SIG-M5 treated with dmso at 0.1 percent for 504 hours (cell line): Measurements from ENCODE around the gene DOCK8.
"Not testable (repeated sequence)": the region's sequence is repeated elsewhere in the genome, so short reads cannot be mapped to it uniquely, and the experiment has no call there.

Experiments used
- DNase-seq: peaks from one replicate; lab custom pipeline; 2025; ENCODE audit not compliant: unreplicated experiment; lab: John Stamatoyannopoulos, UW

Gene DOCK8

GRCh38 chr9:405341-405740, 190.7 kb downstream of the DOCK8 start:
- DNase-seq: no peak

DNA sequence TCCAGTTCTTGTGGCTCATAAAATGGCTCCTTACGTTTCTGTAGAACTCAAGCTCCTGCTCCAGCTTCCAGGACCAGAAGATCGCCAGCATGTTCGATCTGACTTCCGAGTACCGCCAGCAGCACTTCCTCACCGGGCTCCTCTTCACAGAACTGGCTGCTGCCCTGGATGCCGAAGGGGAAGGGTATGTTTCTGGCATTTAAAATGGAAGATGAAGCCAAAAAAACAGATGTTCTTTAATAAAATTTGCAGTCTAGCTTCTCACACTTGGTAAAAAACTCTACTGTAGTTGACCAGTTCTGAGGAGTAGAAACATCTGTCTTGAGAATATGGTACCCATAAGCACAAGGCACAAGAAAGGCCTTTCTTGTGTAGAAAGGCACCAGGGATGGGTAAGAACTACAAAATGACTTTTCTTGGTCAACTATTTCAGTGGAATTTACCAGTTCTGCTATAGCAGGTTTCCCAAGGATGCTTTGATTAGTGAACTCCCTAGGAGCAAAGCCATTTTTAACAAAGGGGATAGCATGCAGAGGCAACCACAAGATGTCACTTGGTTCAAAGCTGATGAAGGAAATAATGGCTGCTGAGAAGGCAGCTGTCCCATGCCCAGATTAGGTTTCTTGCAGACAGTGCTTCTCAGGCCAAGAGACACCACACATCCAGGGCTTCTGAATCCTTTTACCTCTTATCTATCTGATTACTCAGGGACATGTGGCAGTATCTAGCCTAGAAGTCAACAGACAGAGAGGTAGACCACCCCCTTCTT, 192.4 kb downstream of the DOCK8 start:
- no peak for DNase-seq

- not testable (repeated sequence) for DNase-seq
These were observed 195.0 kb downstream of the DOCK8 start for GRCh38 chr9:409655-410054.

DNA sequence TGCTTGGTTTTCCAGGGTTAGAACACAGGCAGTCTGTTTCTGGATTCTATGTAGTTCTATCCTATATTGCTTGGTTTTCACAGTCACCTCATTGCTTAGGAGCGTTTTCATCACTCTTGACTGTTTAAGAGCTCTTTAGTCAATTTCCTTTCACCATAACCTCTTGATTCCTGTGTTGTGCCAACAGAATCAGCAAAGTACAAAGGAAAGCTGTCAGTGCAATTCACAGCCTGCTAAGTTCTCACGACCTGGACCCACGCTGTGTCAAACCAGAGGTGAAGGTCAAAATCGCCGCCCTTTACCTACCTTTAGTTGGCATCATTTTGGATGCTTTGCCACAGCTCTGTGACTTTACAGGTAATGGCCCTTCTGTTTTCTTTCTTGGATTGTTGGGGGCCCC, 199.9 kb downstream of the DOCK8 start:
- no peak for DNase-seq

- peak; percentile 24 for DNase-seq
These were observed 205.0 kb downstream of the DOCK8 start for GRCh38 chr9:419571-420171.

DNA sequence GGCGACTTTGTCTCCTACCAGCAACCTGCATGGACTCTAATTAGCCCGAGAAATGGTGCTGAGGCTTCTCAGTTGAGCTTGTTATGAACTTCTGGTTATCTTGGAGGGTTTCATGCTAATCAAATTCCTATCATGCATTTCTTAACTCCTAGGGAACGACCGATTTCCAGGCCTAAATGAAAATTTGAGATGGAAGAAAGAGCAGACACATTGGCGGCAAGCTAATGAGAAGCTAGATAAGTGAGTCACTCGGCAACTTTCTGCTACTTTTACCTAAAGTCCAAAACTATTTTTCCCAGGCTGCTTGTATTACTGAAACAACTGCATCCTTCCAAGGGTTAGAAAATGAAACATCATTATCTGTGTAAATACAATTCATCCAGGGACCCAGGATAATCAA, 207.2 kb downstream of the DOCK8 start:
- DNase-seq: no peak

DNA sequence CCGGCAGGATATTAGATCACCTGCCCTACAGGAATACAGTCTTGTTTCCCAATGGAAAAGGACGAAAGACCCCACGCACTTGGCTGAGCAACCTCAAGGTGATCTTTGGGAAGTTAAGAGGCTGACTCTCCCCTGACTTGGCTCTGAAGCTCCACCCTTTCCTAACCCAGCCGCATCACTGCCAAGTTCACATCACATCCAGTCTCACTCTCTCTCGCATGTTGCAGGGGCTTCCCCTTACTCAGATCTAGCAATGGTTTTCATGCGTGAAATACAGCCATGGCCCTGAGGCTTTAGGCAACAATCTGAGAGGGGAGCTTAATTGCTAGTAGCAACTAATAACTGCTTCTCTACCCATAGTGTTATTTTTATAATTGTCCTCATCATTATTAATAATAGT, 211.6 kb downstream of the DOCK8 start:
- DNase-seq: no peak

DNA sequence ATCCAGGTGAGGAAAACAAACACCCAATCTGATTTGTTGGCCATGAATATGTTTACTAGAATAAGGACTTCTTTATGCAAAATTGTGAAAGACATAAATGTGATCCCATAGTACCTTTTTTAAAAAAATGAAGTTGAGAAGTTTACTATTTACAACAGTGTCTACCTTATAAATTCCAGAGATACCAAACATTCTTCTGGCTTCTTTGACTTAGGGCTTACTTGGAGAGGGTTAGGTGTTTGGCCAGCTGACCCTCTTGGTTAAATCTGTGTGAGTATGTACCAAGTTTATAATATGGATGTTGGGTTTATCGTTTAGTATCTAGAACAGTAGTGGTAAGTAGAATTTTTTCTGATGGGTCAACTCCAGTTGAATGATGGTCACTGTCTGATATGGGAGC, 212.3 kb downstream of the DOCK8 start:
- no peak for DNase-seq

DNA sequence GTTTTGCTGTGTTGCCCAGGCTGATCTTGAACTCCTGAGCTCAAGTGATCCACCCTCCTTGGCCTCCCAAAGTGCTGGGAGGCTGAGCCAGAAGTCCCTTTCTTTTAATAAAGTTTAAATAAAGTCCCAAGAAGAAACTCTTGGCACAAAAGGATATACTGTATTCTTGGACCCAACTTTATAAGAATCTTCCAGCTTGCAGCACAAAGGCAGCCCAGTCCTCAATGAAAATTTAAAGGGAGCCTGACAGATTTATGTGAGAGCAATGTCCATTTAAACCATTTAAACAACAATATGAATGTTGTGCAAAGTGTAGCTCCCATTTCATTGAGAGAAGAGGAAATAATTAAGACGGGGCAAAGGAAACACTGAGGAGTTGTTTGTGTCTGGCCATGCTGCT, 217.0 kb downstream of the DOCK8 start:
- no peak for DNase-seq

GRCh38 chr9:436482-436881, 221.8 kb downstream of the DOCK8 start:
- no peak for DNase-seq

- no peak for DNase-seq
These were observed 222.4 kb downstream of the DOCK8 start for GRCh38 chr9:437066-437465.

GRCh38 chr9:437574-438001, 222.9 kb downstream of the DOCK8 start:
- DNase-seq: no peak

GRCh38 chr9:438066-438465, 223.4 kb downstream of the DOCK8 start:
- DNase-seq: no peak

DNA sequence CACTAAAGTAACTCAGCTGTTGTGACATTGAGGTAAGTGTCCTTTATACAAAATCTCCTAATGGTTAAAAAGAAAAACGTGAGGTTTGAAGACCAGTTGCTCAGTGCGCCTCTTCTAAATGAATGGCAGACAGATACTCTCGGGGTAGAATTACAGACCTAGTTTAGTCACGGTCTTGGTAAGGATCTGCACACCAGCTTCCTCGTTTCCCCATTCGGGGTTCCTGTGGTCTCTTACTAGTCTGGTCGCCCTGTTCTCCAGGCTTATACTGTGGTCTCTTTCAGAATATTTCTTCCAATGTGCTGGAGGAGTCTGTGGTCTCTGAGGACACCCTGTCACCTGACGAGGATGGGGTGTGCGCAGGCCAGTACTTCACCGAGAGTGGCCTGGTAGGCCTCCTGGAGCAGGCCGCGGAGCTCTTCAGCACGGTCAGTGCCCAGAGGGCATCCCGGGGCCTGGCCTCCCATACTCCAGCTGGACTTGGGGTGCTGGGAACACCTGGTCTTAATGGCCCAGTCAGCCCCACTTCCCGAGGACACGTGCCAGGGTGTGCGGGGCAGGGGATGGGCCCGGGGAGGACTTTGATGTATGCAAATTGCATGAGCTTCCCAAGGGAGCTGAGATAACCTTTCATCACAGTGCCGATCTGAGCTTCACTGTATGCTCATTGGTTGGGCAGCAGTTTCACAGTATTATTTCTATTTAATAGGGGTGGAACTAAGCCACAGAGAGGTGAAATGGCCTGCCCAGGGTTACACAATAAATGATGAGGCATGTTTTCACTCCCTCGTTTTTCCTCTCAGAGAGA, 224.5 kb downstream of the DOCK8 start:
- DNase-seq: no peak

DNA sequence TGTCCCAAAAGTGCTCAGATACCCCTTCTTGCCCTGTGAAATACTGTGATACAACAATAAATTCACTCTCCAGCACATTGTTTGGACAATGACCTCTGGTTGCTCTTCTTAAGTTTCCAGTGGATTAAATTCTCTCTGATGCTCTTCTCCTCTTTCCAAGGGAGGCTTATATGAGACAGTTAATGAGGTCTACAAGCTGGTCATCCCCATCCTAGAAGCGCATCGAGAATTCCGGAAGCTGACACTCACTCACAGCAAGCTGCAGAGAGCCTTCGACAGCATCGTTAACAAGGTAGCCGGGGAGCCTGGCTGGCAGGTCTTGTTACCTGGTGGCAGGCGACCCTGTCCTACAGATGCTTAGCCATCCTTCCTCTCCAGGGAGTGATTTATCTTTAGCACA, 226.5 kb downstream of the DOCK8 start:
- DNase-seq: no peak

GRCh38 chr9:444528-444927, 229.9 kb downstream of the DOCK8 start:
- no peak for DNase-seq

DNA sequence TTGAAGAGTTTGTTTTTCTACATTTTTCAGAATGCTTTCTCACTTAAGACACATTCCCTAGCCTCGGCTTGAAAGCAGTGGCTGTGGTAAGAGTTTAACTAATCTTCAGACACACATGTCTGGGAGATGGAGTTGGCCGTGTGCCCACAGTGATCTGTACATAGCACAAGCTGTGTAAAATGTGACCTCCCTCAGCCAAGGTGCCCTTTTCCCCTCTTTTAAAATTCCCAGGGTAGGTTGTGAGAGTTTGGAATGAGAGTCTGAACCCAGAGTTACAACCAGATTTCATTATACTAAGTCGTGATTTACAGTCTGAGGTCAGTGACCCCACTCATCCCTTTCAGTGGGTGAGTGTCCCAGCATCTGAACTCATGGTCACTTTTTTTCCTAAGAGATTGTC, 230.4 kb downstream of the DOCK8 start:
- no peak for DNase-seq

DNA sequence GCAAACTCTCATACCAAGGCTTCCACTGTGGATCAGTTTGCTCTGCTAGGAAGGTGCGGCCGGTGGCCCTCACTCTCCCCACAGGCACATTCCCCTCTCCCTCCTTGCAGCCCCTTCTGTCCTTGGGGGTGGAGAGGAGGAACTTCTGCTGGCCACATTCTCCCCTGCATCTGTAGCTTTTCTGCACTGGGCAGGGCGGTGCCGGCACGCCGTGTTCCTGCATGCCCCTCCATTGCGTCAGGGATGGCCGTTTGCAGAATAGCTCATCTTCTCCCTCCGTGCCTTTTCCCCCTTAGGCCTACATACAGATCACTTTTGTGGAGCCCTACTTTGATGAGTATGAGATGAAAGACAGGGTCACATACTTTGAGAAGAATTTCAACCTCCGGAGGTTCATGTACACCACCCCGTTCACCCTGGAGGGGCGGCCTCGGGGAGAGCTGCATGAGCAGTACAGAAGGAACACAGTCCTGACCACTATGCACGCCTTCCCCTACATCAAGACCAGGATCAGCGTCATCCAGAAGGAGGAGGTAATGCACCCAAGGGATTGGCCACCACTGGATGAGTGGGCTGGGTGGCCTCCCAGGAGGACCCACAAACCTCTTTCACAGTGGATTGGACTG, 231.5 kb downstream of the DOCK8 start:
- no peak for DNase-seq

GRCh38 chr9:447230-448025, 232.8 kb downstream of the DOCK8 start:
- peak; percentile 36 for DNase-seq

- no peak for DNase-seq
These were observed 235.4 kb downstream of the DOCK8 start for GRCh38 chr9:450057-450456.

DNA sequence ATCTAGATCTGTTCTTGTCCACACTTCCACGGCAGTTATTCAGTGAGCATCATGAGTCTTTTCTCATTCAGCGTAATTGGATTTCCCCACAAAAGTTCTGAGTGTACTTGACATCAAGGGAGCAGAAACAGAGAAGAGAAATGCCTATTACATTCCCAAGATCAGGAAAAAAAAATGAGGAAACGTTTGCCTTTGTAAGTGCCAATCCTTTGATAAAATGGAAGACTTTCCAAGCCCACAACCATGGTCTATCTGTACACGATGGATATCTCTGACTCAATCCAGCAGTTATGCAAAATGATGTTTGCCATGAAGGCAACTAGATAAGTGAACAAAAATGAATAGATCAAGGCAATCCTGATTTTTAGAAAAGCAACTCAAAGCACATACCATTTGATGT, 235.9 kb downstream of the DOCK8 start:
- no peak for DNase-seq
